Measurements from ENCODE around the gene SFXN1. TPM values are rescaled to one million over a fixed set of nuclear protein-coding genes. Genes with fewer than 3 reads are reported as not detected.

The SFXN1 gene, protein sequence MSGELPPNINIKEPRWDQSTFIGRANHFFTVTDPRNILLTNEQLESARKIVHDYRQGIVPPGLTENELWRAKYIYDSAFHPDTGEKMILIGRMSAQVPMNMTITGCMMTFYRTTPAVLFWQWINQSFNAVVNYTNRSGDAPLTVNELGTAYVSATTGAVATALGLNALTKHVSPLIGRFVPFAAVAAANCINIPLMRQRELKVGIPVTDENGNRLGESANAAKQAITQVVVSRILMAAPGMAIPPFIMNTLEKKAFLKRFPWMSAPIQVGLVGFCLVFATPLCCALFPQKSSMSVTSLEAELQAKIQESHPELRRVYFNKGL
- total RNA-seq = 53.8 and 93.2 TPM in 2 replicates

DNA sequence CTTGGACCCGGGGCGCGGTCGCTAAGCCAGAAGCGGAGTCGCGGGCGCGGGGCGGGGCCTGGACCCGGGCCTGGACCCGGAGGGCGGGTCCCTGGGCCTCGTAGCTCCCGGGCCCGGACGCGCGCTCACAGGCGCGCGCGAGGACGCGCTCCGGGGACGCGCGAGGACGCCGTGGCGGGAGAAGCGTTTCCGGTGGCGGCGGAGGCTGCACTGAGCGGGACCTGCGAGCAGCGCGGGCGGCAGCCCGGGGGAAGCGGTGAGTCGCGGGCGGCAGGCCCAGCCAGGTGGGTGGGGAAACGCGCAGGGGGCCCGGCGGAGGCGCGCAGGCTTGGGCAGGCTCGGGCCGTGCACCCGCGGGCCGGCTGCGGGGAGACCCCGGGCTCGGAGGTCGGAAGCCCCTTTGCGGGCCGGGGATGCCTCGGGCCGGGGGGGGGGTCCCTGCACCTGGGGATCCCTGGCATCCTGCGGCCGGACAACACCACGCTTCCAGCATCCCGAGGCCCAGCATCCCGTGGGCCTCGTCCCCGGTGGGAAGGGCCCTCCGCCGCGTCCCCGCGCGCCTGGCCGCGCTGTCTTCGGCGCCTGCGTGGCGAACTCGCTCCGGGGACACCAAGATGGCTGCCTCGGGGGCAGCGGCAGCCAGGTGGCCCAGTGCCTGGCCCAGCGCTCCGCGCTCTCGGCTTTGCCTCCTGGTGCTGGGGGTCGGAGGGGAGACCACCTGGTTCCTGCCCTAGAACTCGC lies at the start of gene SFXN1:
Gene SFXN1 (plus strand): TSS at position 177 of the 741 bp plus-strand sequence. CDS start 13,544 bp downstream, outside the sequence.

DNA sequence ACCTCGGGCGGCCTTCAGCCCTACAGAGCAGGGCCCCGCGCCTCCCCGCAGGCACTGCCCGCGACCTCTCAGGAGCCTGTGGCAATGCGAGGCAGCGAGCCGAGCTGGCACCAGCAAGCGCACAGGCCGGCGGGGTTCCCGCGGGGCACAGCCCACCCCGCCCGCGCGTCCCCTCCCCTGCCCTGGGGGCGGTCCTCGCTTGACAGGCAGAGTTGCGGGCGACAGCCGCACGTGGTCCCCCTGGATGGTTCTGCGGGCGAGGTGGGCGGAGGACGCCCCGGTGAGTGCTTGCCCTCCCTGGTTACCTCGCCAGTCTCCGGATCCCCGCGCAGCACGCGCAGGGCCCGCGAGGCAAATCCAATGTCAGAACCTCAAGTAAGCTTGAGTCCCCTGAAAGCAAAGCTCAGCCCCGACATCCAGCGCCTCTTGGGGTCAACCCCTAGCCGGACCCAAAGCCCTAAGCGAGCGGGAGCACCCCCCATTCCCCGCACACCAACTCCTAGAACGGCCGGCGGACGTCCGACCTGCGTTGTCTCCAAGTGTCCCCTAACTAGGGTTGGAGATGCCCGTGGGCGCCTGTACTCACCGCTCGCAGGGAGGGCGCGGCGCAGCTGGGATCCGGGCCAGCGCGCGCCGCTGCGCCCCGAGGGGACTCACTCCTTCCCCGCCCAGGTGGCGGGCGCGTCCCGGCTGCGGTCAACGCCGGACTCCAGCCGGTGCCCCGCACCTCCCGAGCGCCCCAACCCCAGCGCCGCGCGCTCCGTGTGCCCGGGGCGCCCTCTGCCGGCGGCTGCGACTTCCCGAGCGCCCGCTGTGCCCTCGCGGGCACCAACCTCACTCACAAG lies 34.1 kb upstream of the SFXN1 start, which contains the start of gene DRD1:
Gene DRD1 (minus strand): TSS at position 123 of the 845 bp plus-strand sequence. CDS start 1,083 bp downstream, outside the sequence.

Other genes with a start within 250 kb of the SFXN1 start
- gene DRD1, start 34.4 kb upstream of the SFXN1 start, total RNA-seq = not detected in 2 replicates
- 0.32 TPM in 1 of 2 replicates, not detected in the other for gene HRH2, start 179.5 kb downstream of the SFXN1 start, total RNA-seq